AG04449 (cell line): Measurements from ENCODE around the gene SLC25A41.

Experiments used
- CTCF ChIA-PET: fragments of 350-600 bp; formaldehyde crosslinking; extraction: SDS; loops from one replicate; lab custom pipeline; 2021; ENCODE audit warnings: antibody characterized with exemption; lab: Yijun Ruan, JAX
- POLR2A ChIA-PET: fragments of 400-600, 350-600 bp; formaldehyde crosslinking; extraction: SDS; loops from one replicate; lab custom pipeline; 2020; ENCODE audit warnings: antibody characterized with exemption, inconsistent platforms; lab: Yijun Ruan, JAX
- DNase-seq: peaks from one replicate; pipeline ENCODE4 v3.0.0-alpha.2; 2010; ENCODE audit warnings: low read depth, low spot score
- H3K4me3 ChIP-seq: 2 replicates; pipeline ENCODE4 v1.5.1; 2011; ENCODE audit warnings: low read depth, mild to moderate bottlenecking, control low read depth, low read length
- TF ChIP-seq, protein P1 (sequence below): IDR thresholded peaks from one replicate; pipeline ENCODE4 v1.5.1; 2011; ENCODE audit warnings: mild to moderate bottlenecking, moderate library complexity, low read length, control low read depth, inconsistent platforms; ENCODE audit not compliant: insufficient read depth; ENCODE audit errors: missing control alignments

The SLC25A41 gene

DNA sequence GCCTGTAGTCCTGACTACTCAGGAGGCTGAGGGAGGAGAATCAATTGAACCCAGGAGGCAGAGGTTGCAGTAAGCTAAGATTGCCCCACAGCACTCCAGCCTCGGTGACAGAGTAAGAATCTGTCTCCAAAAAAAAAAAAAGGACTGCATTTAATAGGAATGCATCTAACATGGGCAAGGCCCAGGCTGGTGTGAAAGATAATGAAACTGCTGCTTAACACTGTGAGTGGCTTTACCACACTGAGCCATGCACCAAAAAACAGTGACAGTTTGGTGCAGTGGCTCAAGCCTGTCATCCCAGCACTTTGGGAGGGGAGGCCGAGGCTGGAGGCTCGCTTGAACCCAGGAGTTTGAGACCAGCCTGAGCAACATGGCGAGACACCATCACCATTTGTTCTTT lies 49.2 kb downstream of the SLC25A41 start:
- no peak overlapping the region for H3K4me3 ChIP-seq
- POLR2A ChIA-PET, result no interaction called here
- TF ChIP-seq, protein P1, sequence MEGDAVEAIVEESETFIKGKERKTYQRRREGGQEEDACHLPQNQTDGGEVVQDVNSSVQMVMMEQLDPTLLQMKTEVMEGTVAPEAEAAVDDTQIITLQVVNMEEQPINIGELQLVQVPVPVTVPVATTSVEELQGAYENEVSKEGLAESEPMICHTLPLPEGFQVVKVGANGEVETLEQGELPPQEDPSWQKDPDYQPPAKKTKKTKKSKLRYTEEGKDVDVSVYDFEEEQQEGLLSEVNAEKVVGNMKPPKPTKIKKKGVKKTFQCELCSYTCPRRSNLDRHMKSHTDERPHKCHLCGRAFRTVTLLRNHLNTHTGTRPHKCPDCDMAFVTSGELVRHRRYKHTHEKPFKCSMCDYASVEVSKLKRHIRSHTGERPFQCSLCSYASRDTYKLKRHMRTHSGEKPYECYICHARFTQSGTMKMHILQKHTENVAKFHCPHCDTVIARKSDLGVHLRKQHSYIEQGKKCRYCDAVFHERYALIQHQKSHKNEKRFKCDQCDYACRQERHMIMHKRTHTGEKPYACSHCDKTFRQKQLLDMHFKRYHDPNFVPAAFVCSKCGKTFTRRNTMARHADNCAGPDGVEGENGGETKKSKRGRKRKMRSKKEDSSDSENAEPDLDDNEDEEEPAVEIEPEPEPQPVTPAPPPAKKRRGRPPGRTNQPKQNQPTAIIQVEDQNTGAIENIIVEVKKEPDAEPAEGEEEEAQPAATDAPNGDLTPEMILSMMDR, result no peak
- CTCF ChIA-PET, result no interaction called here
- DNase-seq, result no peak

DNA sequence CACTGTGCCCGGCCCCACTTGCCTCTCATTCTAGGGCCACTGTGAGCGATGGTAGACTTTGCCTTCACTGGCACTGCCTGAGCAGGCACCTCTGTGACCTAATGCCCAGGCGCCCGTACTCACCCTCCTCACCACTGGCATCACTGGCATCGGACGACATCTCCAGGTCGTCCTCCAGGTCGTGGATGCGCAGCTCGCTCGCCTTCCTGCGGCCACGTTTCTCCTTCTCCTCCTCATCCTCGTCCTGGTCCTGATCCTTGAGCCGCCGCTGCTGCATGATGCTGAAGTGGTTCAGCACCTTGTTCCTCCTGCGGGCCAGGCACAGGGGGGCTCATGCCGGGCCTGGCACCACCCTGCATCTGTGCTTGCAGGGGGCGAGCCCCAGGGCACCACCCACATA lies 50.4 kb downstream of the SLC25A41 start:
- no peak for DNase-seq
- POLR2A ChIA-PET, result no interaction called here
- TF ChIP-seq, protein P1, result no peak
- H3K4me3 ChIP-seq, result no peak overlapping the region
- CTCF ChIA-PET, result no interaction called here

DNA sequence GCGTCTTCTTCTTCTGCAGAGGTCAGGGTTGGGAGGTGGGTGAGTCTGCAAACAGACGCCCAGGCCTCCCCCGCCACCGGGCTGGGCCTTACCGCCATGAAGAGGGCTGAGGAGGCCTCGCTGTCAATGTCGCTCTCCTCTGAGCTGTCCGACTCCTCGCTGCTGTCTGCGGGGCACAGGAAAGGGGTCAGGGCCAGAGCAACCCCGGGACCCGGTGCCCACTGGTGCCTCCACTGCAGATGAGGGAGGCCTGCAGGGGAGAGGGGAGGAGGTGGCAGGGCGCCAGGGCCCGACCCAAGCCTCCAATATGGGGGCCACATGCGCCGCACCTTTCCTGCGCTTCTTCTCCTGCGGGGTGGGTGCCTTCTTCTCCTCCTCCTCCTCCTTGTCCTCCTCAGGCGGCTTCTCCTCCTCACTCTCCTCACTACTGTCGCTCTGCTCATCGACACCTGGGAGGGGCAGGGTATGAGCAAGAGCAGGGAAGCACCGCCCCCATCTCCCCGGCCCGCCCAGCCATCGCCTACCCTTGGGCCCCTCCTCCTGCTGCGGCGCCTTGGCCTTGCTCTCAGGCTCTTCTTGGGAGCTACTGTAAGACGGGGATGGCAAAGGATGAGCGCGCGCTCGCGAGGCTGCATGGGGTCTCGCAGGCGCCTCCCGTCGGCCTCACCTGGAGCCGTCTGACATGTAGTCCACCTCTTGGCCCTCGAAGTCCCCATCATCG lies 52.4 kb downstream of the SLC25A41 start:
- CTCF ChIA-PET, result no interaction called here
- TF ChIP-seq, protein P1, result no peak
- POLR2A ChIA-PET, result no interaction called here
- H3K4me3 ChIP-seq, result no peak overlapping the region
- DNase-seq, result no peak

DNA sequence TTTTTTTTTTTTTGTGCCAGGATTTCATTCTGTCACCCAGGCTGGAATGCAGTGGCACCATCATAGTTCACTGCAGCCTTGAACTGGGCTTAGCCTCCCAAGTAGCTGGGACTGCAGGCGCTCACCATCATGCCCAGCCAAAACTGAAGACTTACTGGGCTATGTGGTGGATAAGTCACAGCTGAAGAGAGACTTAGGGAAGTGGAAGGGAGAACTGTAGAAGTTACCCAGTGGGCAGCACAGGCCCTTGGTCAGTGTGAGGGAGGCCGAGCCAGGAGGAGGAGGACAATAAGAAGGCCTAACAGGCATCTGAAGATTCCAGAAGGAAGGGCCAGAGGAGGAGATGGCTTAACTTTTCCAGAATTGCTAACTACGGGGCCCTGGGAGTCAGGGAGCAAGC lies 53.8 kb downstream of the SLC25A41 start:
- TF ChIP-seq, protein P1, result no peak
- no peak overlapping the region for H3K4me3 ChIP-seq
- POLR2A ChIA-PET, result no interaction called here
- no peak for DNase-seq
- CTCF ChIA-PET, result interaction anchor here (1.3 kb wide), 1 partner anchor 161 kb away, joined by 3 read pairs; no protein-coding TSS in a partner anchor

DNA sequence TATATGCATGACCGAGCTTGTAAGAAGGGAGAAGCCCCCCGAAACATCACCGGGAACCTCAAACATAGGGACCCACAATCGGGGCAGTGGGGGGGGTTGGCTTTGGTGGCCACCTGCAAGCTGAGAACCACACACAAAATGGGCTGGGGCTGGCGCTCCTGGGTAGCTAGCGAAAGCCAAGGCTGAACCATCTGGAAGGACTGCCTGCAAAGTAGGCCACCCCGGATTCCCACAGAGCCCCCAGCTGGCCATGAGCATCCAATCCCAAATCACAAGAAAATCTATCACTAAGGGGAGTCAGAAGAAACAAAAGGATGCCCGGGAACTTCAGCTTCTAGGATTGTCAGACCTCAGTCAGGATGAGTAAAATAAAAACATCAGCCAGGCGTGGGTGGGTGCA lies 55.1 kb downstream of the SLC25A41 start:
- POLR2A ChIA-PET, result interaction anchor here (0.6 to 1.6 kb wide), 3 partner anchors 15 to 1690 kb away, joined by 3 to 4 read pairs (median 4); no protein-coding TSS in a partner anchor
- CTCF ChIA-PET, result interaction anchor here (1.3 kb wide), 1 partner anchor 160 kb away, joined by 3 read pairs; no protein-coding TSS in a partner anchor
- no peak overlapping the region for H3K4me3 ChIP-seq
- no peak for DNase-seq
- TF ChIP-seq, protein P1, result no peak

DNA sequence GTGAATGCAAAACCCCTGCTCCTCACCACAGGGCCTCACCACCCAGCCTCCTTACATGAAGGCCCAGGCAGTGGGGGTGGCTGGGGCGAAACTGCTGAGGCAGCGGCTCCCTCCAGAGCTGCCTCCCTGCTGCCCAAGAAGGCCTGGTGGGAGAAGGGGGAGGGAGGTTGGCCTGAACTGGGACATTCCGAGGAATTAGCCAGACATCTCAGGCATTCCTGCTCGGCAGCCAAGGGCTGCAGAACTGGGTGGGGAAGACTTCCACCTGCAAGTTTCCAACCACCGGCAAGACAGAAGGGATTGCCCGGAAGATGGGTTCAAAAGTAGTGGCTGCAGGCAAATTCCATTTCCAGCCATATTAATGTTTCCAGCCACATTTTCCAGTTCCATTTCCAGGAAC lies 55.5 kb downstream of the SLC25A41 start:
- ChIA-PET CTCF (no interaction called here), POLR2A (interaction anchor here (0.6 to 1.6 kb wide), 2 partner anchors 16 to 1689 kb away, joined by 3 to 4 read pairs; no protein-coding TSS in a partner anchor)
- TF ChIP-seq, protein P1, result no peak
- DNase-seq, result peak; percentile 23
- H3K4me3 ChIP-seq, result no peak overlapping the region
